GM10847 (cell line): ENCODE measurements around the gene KERA.

Experiments
- POLR2A ChIP-seq: IDR thresholded peaks from 2 replicates; pipeline ENCODE4 v1.6.1; 2011; ENCODE audit not compliant: insufficient read length; ENCODE audit errors: extremely low read depth

The KERA gene

DNA sequence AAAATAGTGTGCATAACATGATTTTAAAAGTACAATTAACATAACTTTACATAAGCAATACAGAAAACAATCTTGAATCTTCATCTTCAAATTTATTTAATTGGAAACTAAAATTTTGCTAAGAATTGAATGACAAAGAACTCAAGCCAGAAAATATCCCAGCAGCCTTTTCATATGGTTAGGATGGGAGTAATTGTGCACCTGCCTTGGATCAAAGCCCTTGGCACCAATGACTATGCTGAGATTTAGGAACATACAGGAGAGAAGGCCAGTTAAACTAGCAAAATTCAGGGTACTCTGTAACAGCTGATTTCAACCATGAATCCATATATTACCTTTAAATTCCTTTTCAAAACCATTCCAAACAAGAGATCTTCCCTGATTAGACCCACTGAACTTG, 5.8 kb downstream of the KERA start:
- no peak for TF ChIP-seq POLR2A

DNA sequence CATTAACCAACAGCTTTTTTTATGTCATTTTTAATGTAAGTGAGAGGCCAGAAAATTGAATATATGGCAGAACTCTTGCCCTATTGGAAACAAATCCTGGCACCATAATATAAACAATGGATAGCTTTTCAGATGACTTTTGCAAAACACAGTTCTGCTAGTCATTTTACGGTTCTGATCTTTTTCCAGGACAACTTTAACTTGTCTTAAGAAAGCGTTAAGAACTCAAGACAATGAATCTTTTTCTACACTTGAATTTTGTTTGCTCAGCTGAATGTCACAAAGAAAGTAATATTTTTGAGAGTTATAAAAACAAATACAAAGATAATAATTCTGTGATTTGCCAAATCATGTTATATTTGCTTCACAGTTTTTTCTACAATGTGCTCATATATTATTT, 13.2 kb downstream of the KERA start:
- no peak for TF ChIP-seq POLR2A

DNA sequence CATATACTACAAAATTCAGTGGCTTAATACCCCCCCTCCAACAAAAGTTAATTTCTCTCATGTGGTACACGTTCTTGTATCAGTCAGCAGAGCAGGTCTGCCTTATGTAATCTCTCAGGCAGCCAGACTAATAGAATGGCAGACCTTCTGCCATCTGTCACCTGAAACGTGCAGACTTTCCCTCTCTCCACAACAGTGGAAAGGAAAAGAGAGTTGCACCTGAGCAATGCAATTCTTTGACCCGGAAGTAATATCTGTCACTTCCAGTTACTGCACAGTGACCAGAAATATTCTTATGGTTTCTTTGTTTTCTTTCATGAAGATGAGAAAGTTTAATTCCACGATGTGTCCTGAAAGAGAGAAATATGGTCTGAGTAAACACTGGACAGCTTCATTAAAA, 14.4 kb downstream of the KERA start:
- no peak for TF ChIP-seq POLR2A

DNA sequence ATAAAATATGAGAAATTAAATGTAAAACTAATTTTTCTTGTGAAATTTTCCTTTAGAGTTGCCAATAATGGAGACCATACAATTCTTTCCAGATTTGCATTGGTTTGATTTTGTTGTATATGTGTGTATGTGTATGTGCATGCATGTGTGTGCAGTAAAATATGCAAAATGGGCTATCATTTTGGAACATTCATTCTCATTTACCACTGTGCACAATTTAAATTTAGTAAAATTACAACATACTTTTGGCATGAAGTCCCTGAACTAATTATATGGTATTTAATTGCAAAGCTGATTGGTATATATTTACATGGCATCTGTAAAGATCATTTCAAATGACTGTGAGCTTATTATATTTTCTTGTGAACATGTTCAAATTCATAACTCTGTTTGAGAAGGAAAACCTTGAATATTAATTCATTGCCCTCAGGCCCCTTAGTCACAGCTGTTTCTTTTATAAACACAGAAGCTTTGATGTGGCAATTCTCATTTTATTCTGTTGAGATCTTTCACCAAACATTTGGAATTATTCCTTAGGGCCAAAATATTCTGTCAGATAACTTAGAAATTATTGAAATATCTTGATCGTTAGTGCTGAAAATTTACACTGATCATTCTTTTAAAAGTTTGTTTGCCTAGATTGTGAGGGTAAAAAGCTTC, 17.6 kb downstream of the KERA start:
- TF ChIP-seq POLR2A = no peak

DNA sequence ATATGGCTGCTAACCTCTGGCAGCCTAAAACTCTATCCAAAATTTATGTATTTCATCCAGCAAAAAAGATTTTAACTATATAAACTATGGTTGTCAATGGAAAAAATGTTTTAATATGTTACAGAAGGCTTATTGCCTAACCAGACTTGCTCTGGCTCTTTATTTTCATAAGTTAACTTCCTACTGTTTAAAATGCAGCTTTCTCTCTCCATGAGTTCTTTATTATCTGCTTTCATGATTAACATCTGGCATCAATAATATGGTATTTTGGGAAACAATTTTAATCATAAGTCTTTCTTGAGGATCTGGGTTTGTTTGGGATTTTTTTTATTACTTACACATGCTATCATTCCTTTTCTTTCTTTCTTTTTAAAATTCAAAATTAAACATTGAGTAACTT, 20.5 kb downstream of the KERA start:
- TF ChIP-seq POLR2A = no peak

DNA sequence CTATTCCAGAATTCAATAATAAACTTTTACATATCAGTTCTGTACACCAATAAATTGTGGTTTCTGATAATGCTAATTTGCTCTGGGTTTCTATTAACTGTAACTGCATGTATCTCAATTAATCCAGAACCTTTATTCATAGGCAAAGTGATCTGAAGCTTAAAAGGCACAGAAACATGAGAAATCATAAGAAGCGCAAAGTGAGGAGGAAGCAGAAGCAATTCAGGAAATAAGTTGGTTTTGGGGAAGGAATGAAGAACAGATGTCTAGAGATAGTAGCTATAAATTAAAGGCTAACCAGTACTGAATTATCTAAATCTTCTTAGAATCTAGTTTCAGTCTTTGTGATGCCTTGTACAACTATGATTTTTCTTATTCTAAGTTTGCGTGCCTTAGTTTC, 24.6 kb downstream of the KERA start:
- TF ChIP-seq POLR2A = no peak

DNA sequence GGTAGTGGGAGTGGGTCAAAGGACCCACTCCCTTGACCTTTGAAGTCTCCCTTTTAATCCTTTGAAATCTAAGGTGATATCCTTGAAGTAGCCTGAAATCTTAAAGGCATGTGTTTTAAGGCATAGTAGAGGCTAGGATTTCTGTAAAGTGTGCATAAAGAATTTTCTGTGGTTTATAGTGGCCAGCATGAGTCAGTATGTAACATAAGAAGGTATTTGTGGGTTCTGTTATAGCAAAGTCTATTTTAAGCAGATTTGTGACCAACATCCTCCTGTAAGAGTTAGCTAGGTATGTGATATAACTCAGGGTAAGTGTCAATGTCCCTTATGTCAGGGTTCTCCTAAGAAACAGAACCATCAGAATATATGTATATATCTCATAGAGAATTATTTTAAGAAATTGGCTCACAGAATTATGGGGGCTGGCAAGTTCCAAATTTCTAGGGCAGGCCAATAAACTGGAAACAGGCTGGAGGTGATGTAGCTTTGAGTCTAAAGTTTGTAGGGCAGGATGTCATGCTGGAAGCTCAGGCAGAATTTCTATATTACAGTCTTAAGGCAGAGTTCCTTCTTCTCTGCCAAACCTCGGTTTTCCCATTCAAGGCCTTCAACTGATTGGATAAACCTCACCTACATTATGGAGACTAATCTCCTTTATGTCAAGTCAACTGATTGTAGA, 34.4 kb downstream of the KERA start:
- no peak for TF ChIP-seq POLR2A

DNA sequence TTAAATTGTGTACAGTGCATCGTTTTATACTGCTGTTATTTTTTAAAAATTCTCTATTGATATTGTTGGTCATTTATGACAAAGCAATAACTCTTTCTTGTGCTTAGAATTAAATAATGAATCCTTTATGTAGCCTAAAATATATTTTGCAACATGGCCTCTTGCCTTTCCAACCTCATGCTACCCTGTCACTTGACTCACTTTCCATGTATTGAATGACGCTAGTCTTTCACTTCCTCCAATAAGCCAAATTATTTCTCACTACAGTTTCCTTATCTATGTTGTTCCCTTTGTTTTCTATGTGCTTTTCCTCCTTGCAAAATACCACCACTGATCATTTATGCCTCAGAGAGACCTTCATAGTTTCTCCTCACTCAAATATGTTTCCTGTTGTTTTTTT, 36.7 kb downstream of the KERA start:
- TF ChIP-seq POLR2A = no peak

DNA sequence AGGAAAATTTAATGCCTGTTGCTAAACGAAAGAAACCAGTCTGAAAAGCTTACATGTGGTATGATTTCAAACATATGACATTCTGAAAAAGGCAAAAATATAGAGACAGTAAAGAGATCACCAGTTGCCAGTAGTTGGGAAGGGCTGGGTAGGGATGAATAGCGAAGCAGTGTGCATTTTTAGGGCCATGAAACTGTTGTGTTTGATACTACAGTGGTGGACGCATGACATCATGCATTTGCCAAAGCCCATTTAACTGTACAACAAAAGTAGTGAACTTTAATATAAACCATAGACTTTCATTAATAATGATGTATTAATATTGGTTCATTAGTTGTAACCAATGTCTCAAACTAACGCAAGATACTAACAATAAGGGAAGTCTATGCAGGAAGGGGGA, 38.4 kb downstream of the KERA start:
- TF ChIP-seq POLR2A = no peak

DNA sequence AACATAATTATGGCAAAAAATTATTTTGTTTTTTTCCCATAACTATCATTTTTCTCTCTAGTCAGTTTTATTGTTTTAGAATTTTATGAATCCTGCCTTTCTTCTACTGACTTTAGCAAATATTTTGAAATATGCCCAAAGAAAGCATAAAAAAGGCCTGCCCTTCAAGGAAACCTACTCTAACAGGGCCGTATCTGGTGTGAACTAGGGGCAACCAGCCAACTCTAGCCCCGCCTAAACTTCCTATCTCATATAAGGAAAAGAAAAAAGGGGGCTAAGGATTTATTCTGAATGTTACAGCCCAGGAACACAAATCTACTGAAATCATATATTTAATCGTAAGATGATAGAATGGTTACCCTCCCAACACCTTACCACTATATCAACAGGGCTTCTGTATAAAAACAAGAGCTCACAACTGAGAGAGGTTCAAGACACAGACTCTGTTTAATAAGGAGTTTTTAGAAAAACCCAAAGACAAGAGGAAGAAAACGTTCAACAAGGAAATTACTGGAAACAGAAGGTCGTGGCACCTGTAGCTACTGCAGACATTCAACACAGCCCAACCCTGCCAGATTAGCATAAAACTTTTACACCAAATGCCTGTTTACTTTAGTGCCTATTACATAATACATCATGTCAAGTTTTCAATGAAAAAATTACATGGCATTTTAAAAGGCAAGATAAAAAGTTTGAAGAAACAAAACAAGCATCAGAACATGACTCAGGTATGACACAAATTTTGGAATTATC, 40.1 kb downstream of the KERA start:
- no peak for TF ChIP-seq POLR2A

DNA sequence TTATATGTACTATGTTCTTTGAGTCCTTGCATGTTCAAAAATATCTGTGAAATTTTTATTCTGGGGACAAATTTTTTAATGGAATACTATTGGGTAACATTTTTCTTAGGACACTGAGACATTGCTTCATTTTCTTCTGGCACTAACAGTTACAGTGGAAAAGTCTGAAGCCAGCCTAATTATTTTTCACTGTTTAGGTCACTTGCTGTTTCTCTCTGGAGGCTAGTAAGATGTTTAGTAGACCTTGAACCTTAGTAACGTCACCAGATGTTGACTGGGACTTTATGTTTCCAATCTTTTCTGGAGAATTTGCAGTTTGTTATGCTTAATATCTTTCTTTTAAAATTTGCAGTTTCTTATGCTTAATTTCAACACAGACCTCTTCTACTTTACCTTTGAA, 40.8 kb downstream of the KERA start:
- TF ChIP-seq POLR2A = no peak

DNA sequence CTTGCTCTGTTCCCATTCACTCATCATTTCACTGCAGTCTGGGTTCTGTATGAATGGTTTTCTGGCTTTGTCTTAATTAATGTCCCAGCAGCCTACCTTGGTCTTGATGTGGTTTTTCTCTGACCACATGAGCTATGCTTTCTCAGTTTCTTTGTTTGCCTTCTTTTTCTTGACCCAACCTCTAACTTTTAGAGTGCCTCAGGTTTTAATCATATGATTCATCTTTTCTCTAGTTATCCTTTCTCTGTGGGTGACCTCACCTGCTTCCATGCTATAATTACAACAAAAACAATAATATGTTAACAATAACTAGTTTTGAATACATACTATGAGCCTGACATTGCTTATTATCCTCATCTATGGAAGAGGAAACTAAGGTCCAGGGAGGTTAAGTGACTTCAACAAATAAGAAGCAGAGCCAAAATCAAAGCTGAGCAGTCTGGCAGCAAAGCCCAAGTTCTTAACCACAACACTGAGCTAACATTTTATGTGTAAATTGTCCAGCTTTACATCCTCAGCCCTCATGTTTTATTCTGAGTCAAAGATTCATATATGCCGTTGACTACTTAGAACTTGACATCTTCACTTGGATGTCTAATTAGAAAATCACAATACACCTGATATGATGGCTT, 48.4 kb downstream of the KERA start:
- no peak for TF ChIP-seq POLR2A

DNA sequence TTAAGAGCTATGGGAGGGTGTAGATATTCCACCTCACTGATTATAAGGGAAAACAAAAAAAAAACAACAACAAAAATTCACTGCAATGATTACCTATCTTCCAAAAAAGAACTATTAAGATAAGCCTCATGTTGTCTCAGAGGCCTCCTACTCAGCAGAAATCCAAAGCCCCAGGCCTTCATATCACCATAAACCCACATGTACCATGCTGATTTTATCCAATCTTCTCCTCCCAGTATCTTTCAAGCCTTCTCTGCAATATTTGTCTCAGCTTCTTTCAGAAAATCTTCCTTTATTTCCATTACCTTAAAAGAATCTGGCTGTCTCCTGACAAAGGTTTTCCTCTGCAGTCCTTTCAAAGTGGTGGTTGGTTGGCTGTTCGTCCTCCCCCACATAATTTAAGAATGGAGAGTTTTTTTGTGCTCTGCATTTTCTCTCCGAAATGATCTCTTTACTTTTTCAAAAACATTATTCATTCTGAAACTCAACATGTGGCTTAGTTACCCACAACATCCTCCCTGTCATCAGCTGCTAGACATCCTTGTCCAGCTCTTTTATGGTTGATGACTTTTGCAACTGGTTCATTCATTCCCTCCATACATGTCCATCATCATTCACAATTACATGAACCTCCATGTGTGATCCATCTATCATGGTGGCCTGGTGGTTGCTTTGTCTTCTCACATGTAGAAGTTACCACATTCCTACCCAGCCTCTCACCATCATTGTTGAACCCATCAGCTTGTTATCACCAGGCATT, 50.1 kb downstream of the KERA start:
- TF ChIP-seq POLR2A = no peak

DNA sequence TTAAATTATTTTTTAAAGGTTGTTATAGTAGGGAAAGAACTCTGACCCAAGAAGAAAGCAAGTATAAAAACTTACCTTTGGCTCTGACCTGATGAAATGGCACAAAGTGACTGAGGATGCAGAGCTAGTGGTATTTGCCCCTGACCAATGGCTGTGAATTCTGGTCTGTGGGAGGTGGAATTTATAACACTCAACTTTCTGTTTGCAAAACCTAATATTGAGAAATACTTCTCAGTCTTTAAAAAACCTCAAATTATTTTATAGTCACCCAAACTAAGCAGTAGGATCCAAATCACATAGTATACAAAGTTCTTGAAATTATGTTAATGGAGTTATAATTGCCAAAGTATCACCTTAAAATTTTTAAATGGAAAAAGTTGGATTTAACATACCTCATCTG, 53.0 kb downstream of the KERA start, which contains the start of gene EPYC:
EPYC (minus strand) TSS at position 101 of the 400 bp plus-strand sequence. CDS start 2,407 bp downstream, outside the sequence.
- no peak for TF ChIP-seq POLR2A

DNA sequence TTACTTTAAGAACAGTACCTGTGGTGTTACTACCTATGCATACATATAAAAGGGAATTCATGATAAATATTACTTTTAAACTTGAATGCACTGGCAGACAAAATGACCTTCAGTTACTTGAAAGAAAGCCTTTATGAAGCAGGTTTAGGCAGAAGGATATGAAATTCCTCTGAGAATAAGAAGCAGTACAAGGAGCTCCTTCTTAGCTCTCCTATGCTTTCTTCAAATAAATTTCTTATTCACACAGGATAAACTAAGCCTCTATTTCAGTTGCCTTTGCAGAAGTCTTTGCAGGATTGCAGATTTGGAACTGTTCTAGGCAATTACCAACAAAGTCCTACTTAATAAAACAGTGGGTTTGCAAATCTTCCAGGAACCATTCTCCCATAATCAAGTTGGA, 54.1 kb downstream of the KERA start:
- TF ChIP-seq POLR2A = no peak
